A673 (cell line): ENCODE data around the gene ST6GALNAC3.

Source experiments
- EZH2 ChIP-seq: fragments of 200-600 bp; sonication (generic); IDR thresholded peaks from 2 replicates; pipeline ENCODE4 v1.6.1; 2017; ENCODE audit warnings: borderline replicate concordance, low read depth, mild to moderate bottlenecking, mixed read lengths, antibody characterized with exemption, low read length; ENCODE audit not compliant: poor library complexity, severe bottlenecking
- TF ChIP-seq, protein P1 (sequence below): fragments of 300-800, 200-600 bp; sonication (generic); conservative IDR thresholded peaks from 2 replicates; pipeline ENCODE4 v1.5.1; 2017; ENCODE audit warnings: low read depth, mild to moderate bottlenecking, antibody characterized with exemption, low read length, moderate library complexity, mixed read lengths

DNA sequence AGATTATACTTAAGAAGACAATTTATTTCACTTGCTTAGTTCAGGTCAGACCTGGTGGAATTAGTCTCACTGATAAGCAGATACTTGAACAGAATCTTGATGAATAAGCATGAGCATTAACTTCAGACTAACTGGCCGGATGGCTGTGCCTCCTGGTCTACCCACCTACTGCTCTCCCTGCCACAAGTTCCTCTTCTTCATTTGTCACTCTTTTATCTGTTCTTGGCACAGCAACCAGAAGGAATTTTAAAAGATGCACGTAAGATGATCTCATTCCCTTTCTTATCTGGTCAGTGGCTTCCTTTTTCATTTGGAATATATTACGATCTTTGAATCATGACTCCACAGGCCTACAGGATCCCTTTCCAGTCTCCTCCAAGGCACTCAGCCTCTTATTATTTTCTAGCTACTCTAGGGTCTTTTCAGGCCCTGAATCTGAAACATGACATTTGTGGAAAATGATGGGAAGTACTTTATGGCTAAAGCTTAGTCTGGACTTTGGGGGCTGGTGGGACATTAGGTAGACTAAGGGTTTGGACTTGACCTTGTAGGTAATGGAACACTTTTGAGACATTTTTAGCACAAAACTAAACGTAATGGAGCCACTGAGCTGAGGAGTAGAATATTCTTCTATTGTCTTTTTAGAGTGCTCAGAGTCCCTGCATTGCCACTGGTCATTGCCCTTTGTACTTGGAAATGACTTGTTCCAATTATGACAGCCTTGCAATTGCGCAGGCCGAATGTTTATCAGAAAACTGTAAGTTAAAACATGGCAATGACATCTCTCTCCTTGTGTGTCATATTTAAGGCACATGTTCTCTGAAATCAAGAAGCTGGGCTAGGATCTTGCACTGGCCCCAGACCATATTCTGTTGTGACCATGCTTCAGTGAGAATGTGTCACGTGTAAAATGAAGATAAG lies 16.0 kb downstream of the ST6GALNAC3 start:
- TF ChIP-seq EZH2: no peak
- TF ChIP-seq, protein P1, sequence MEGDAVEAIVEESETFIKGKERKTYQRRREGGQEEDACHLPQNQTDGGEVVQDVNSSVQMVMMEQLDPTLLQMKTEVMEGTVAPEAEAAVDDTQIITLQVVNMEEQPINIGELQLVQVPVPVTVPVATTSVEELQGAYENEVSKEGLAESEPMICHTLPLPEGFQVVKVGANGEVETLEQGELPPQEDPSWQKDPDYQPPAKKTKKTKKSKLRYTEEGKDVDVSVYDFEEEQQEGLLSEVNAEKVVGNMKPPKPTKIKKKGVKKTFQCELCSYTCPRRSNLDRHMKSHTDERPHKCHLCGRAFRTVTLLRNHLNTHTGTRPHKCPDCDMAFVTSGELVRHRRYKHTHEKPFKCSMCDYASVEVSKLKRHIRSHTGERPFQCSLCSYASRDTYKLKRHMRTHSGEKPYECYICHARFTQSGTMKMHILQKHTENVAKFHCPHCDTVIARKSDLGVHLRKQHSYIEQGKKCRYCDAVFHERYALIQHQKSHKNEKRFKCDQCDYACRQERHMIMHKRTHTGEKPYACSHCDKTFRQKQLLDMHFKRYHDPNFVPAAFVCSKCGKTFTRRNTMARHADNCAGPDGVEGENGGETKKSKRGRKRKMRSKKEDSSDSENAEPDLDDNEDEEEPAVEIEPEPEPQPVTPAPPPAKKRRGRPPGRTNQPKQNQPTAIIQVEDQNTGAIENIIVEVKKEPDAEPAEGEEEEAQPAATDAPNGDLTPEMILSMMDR: no peak
